HepG2 (cell line): ENCODE measurements around the gene GCDH. TPM values are rescaled to one million over a fixed set of nuclear protein-coding genes. Genes with fewer than 3 reads are reported as not detected.

ENCODE experiments used
- ATAD3A ChIP-seq: sonication (generic); formaldehyde crosslinking; IDR thresholded peaks from 2 replicates; pipeline ENCODE4 v1.4.0; 2020; ENCODE audit warnings: missing genetic modification reagents
- BATF2 ChIP-seq: sonication (generic); formaldehyde crosslinking; IDR thresholded peaks from 2 replicates; pipeline ENCODE4 v1.8.0; 2022; ENCODE audit warnings: mild to moderate bottlenecking, missing genetic modification reagents, moderate library complexity
- GMEB2 ChIP-seq: IDR thresholded peaks from 2 replicates; pipeline ENCODE4 v1.6.1; 2016; ENCODE audit warnings: missing biosample characterization, missing genetic modification reagents, low read depth
- HOXD1 ChIP-seq: sonication (generic); formaldehyde crosslinking; IDR thresholded peaks from 2 replicates; pipeline ENCODE4 v1.5.0; 2020; ENCODE audit warnings: missing genetic modification reagents
- KAT8 ChIP-seq: IDR thresholded peaks from 2 replicates; pipeline ENCODE4 v1.6.1; 2016; ENCODE audit warnings: missing genetic modification reagents, missing compliant biosample characterization
- KDM5B ChIP-seq: sonication (generic); formaldehyde crosslinking; IDR thresholded peaks from 2 replicates; pipeline ENCODE4 v1.4.0; 2020; ENCODE audit warnings: missing genetic modification reagents, mild to moderate bottlenecking, borderline replicate concordance
- MAZ ChIP-seq, 2 experiments: sonication (generic) in 1 of 2; formaldehyde crosslinking in 1 of 2; IDR thresholded peaks; 2 replicates each; pipeline versions ENCODE4 v1.5.0 to v1.6.1; 2012 to 2020; ENCODE audit warnings: low read depth in 2 of 2, mild to moderate bottlenecking in 2 of 2, borderline replicate concordance in 1 of 2, improper control_type of control experiment in 1 of 2, low read length in 1 of 2, missing genetic modification reagents in 1 of 2, moderate library complexity in 1 of 2
- SPEN ChIP-seq: sonication (generic); formaldehyde crosslinking; IDR thresholded peaks from 2 replicates; pipeline ENCODE4 v1.5.1; 2020; ENCODE audit warnings: low read depth, mild to moderate bottlenecking, missing genetic modification reagents
- TFDP2 ChIP-seq: sonication (generic); formaldehyde crosslinking; IDR thresholded peaks from 2 replicates; pipeline ENCODE4 v1.4.0; 2020; ENCODE audit warnings: missing genetic modification reagents
- ZFP62 ChIP-seq: sonication (generic); formaldehyde crosslinking; IDR thresholded peaks from 2 replicates; pipeline ENCODE4 v1.4.0; 2020; ENCODE audit warnings: missing genetic modification reagents
- ZNF263 ChIP-seq: sonication (generic); formaldehyde crosslinking; IDR thresholded peaks from 2 replicates; pipeline ENCODE4 v1.4.0; 2020; ENCODE audit warnings: missing genetic modification reagents
- ZNF30 ChIP-seq: sonication (generic); formaldehyde crosslinking; IDR thresholded peaks from 2 replicates; pipeline ENCODE4 v1.5.0; 2020; ENCODE audit warnings: mild to moderate bottlenecking, missing genetic modification reagents
- ZNF451 ChIP-seq: sonication (generic); formaldehyde crosslinking; IDR thresholded peaks from 2 replicates; pipeline ENCODE4 v1.5.0; 2020; ENCODE audit warnings: mild to moderate bottlenecking, missing genetic modification reagents
- ZNF629 ChIP-seq: sonication (generic); formaldehyde crosslinking; conservative IDR thresholded peaks from 2 replicates; pipeline ENCODE4 v1.5.0; 2020; ENCODE audit warnings: missing genetic modification reagents
- ZNF709 ChIP-seq: sonication (generic); formaldehyde crosslinking; IDR thresholded peaks from 2 replicates; pipeline ENCODE4 v1.5.0; 2020; ENCODE audit warnings: mild to moderate bottlenecking, missing genetic modification reagents
- ZNF883 ChIP-seq: sonication (generic); formaldehyde crosslinking; IDR thresholded peaks from 2 replicates; pipeline ENCODE4 v1.5.1; 2020; ENCODE audit warnings: mild to moderate bottlenecking, missing genetic modification reagents; ENCODE audit errors: not compliant biosample characterization
- polyA plus RNA-seq, 8 experiments: library from polyadenylated mRNA; depleted of rRNA in 3 of 8; stranded (reverse) in 7 of 8; unstranded in 1 of 8; fragments of >200 nt; fragmentation: Illumina TruSeq in 4 of 8; extraction: Trizol in 4 of 8; gene quantifications; 2 replicates each; pipeline versions ENCODE4 v1.2.1 to v1.2.3, GENCODE V29; 2011 to 2016; ENCODE audit warnings: low read depth in 4 of 8, missing spikeins in 1 of 8, mixed read lengths in 1 of 8; ENCODE audit not compliant: insufficient read depth in 1 of 8
- total RNA-seq, 5 experiments: library from RNA; depleted of rRNA; stranded (reverse); fragments of >200 nt; fragmentation: Illumina TruSeq; extraction: Trizol; gene quantifications; 2 replicates each; pipeline ENCODE4 v1.2.3, GENCODE V29; 2016; ENCODE audit warnings: low read depth in 1 of 5
- TF ChIP-seq, protein P1 (sequence below): sonication (generic); formaldehyde crosslinking; IDR thresholded peaks from 2 replicates; pipeline ENCODE4 v1.4.0; 2020; ENCODE audit warnings: low read depth, mild to moderate bottlenecking, missing genetic modification reagents
- TF ChIP-seq, protein P2 (sequence below), 2 experiments: sonication (generic) in 1 of 2; formaldehyde crosslinking in 1 of 2; IDR thresholded peaks; 2 replicates each; pipeline versions ENCODE4 v1.4.0 to v1.6.1; 2016 to 2020; ENCODE audit warnings: borderline replicate concordance in 1 of 2, low read depth in 1 of 2, mild to moderate bottlenecking in 1 of 2, missing genetic modification reagents in 1 of 2

The GCDH gene
- total and polyA plus RNA-seq, 2 of the 13 experiments (the other 11 are each of a cell fraction or from before 2014, with no cell fraction given): 15.1 to 38.0 TPM

GRCh38 chr19:12945479-12946091 is 54.6 kb downstream of the GCDH start, which contains the start of gene RAD23A (continued):
- peak; percentile 75; the same call in 1 of the 2 replicates for TF ChIP-seq GMEB2
- TF ChIP-seq ZNF709 (CRISPR knock-in tag): 0 out of 2 replicates have a peak, but pooled peaks have one; percentile 50
- peak; percentile 59; the same call in 1 of the 2 replicates for TF ChIP-seq ZNF451 (CRISPR knock-in tag)
- TF ChIP-seq ZNF263 (CRISPR knock-in tag): peak; percentile 58
- TF ChIP-seq, protein P1, sequence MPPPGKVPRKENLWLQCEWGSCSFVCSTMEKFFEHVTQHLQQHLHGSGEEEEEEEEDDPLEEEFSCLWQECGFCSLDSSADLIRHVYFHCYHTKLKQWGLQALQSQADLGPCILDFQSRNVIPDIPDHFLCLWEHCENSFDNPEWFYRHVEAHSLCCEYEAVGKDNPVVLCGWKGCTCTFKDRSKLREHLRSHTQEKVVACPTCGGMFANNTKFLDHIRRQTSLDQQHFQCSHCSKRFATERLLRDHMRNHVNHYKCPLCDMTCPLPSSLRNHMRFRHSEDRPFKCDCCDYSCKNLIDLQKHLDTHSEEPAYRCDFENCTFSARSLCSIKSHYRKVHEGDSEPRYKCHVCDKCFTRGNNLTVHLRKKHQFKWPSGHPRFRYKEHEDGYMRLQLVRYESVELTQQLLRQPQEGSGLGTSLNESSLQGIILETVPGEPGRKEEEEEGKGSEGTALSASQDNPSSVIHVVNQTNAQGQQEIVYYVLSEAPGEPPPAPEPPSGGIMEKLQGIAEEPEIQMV (CRISPR knock-in tag): peak; percentile 80; the same call in 1 of the 2 replicates
- no peak for TF ChIP-seq ATAD3A (CRISPR knock-in tag)
- peak; percentile 77 for TF ChIP-seq ZNF883 (CRISPR knock-in tag)
- 0 out of 2 replicates have a peak, but pooled peaks have one; percentile 17 for TF ChIP-seq KDM5B (CRISPR knock-in tag)
- peak; percentile 90 for TF ChIP-seq HOXD1 (CRISPR knock-in tag)
- no peak for TF ChIP-seq ZFP62
- TF ChIP-seq KAT8 (CRISPR knock-in tag): peak; percentile 95
- 0 out of 2 replicates have a peak, but pooled peaks have one; percentile 27 for TF ChIP-seq ZNF629 (CRISPR knock-in tag)
- peak; percentile 96 for TF ChIP-seq TFDP2 (CRISPR knock-in tag)
- peak; percentile 83 for TF ChIP-seq SPEN (CRISPR knock-in tag)
- TF ChIP-seq, protein P2, sequence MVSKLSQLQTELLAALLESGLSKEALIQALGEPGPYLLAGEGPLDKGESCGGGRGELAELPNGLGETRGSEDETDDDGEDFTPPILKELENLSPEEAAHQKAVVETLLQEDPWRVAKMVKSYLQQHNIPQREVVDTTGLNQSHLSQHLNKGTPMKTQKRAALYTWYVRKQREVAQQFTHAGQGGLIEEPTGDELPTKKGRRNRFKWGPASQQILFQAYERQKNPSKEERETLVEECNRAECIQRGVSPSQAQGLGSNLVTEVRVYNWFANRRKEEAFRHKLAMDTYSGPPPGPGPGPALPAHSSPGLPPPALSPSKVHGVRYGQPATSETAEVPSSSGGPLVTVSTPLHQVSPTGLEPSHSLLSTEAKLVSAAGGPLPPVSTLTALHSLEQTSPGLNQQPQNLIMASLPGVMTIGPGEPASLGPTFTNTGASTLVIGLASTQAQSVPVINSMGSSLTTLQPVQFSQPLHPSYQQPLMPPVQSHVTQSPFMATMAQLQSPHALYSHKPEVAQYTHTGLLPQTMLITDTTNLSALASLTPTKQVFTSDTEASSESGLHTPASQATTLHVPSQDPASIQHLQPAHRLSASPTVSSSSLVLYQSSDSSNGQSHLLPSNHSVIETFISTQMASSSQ (IDR thresholded peaks at IDR 0.05; ENCODE audit: low read depth): no peak
- TF ChIP-seq, protein P2 (CRISPR knock-in tag; IDR thresholded peaks at IDR 0.05; ENCODE audit: borderline replicate concordance): peak; percentile 61; the same call in 1 of the 2 replicates
- no peak for TF ChIP-seq BATF2 (CRISPR knock-in tag)
- TF ChIP-seq MAZ (IDR thresholded peaks at IDR 0.05; ENCODE audit: borderline replicate concordance, low read depth, low read length): 0 out of 2 replicates have a peak, but pooled peaks have one; percentile 39
- TF ChIP-seq MAZ (CRISPR knock-in tag; IDR thresholded peaks at IDR 0.05; ENCODE audit: low read depth): peak; percentile 90
- no peak for TF ChIP-seq ZNF30 (CRISPR knock-in tag)
